K562 (cell line): ENCODE data around the gene CD46. TPM values are rescaled to one million over a fixed set of nuclear protein-coding genes. Genes with fewer than 3 reads are reported as not detected.
"Not testable (repeated sequence)": the region's sequence is repeated elsewhere in the genome, so short reads cannot be mapped to it uniquely, and the experiment has no call there.

Experiments
- ARID1B ChIP-seq: fragments of 450-650 bp; IDR thresholded peaks from 2 replicates; pipeline ENCODE4 v1.6.1; 2016; ENCODE audit warnings: antibody characterized with exemption, mild to moderate bottlenecking, inconsistent platforms
- CBFA2T2 ChIP-seq: fragments of 450-650 bp; conservative IDR thresholded peaks from 2 replicates; pipeline ENCODE4 v1.6.1; 2017; ENCODE audit warnings: mild to moderate bottlenecking
- CBFA2T3 ChIP-seq: fragments of 450-650 bp; IDR thresholded peaks from 2 replicates; pipeline ENCODE4 v1.6.1; 2017
- DDX20 ChIP-seq: fragments of 450-650 bp; IDR thresholded peaks from 2 replicates; pipeline ENCODE4 v1.6.1; 2016; ENCODE audit warnings: missing genetic modification characterization, low read depth, mild to moderate bottlenecking, missing compliant biosample characterization, moderate library complexity
- EHMT2 ChIP-seq: fragments of 450-650 bp; IDR thresholded peaks from 2 replicates; pipeline ENCODE4 v1.6.1; 2018; ENCODE audit warnings: antibody characterized with exemption
- GATA2 ChIP-seq: sonication (generic); formaldehyde crosslinking; IDR thresholded peaks from 2 replicates; pipeline ENCODE4 v1.4.0; 2020; ENCODE audit warnings: mild to moderate bottlenecking, missing genetic modification reagents
- L3MBTL2 ChIP-seq: fragments of 450-650 bp; IDR thresholded peaks from 2 replicates; pipeline ENCODE4 v1.6.1; 2016; ENCODE audit warnings: mild to moderate bottlenecking, moderate library complexity
- LEF1 ChIP-seq: fragments of 450-650 bp; IDR thresholded peaks from 2 replicates; pipeline ENCODE4 v1.6.1; 2016; ENCODE audit warnings: mild to moderate bottlenecking
- MEF2D ChIP-seq: conservative IDR thresholded peaks from 2 replicates; pipeline ENCODE4 v1.6.1; 2016; ENCODE audit warnings: low read depth, missing genetic modification characterization, missing compliant biosample characterization
- MLLT1 ChIP-seq, 2 experiments: fragments of 450-650 bp; IDR thresholded peaks; 2 replicates each; pipeline ENCODE4 v1.6.1; 2016
- NFIC ChIP-seq: fragments of 450-650 bp; IDR thresholded peaks from 2 replicates; pipeline ENCODE4 v1.6.1; 2017; ENCODE audit warnings: mild to moderate bottlenecking, inconsistent platforms
- NR2C2 ChIP-seq, 2 experiments: fragments of 200-800 bp in 1 of 2; sonication (Bioruptor generic) in 1 of 2; sonication (generic) in 1 of 2; formaldehyde crosslinking in 1 of 2; IDR thresholded peaks; 2 replicates each; pipeline versions ENCODE4 v1.6.1 to v1.8.0; 2016 to 2022; ENCODE audit warnings: mild to moderate bottlenecking in 1 of 2, missing compliant biosample characterization in 1 of 2, missing genetic modification characterization in 1 of 2, missing genetic modification reagents in 1 of 2
- SMAD3 ChIP-seq: fragments of 450-650 bp; formaldehyde crosslinking; conservative IDR thresholded peaks from 2 replicates; pipeline ENCODE4 v1.4.0; 2020; ENCODE audit warnings: mild to moderate bottlenecking
- SMARCA4 ChIP-seq: fragments of 450-650 bp; IDR thresholded peaks from 2 replicates; pipeline ENCODE4 v1.6.1; 2016
- SMARCC2 ChIP-seq: fragments of 450-650 bp; IDR thresholded peaks from 2 replicates; pipeline ENCODE4 v1.6.1; 2017; ENCODE audit warnings: antibody characterized with exemption, moderate library complexity, mild to moderate bottlenecking, low read depth
- SMARCE1 ChIP-seq: fragments of 450-650 bp; IDR thresholded peaks from 2 replicates; pipeline ENCODE4 v1.7.1; 2016; ENCODE audit warnings: mild to moderate bottlenecking
- SRF ChIP-seq, 2 experiments: fragments of 250-450, 450-650 bp in 1 of 2; sonication (Bioruptor Pico) in 1 of 2; sonication (generic) in 1 of 2; formaldehyde crosslinking; IDR thresholded peaks; 2 replicates each; pipeline versions ENCODE4 v1.5.0 to v1.5.1; 2020 to 2022; ENCODE audit warnings: mild to moderate bottlenecking in 1 of 2, missing genetic modification reagents in 1 of 2
- TCF3 ChIP-seq: sonication (generic); formaldehyde crosslinking; IDR thresholded peaks from 2 replicates; pipeline ENCODE4 v1.4.0; 2020; ENCODE audit warnings: mild to moderate bottlenecking, missing genetic modification reagents
- TEAD4 ChIP-seq, 2 experiments: sonication (generic) in 1 of 2; formaldehyde crosslinking in 1 of 2; IDR thresholded peaks; 2 replicates each; pipeline versions ENCODE4 v1.6.1 to v1.8.0; 2012 to 2022; ENCODE audit warnings: borderline replicate concordance in 1 of 2, inconsistent platforms in 1 of 2, low read length in 1 of 2, mild to moderate bottlenecking in 1 of 2, missing genetic modification reagents in 1 of 2
- TRIM24 ChIP-seq, 2 experiments: fragments of 450-650 bp; IDR thresholded peaks; 2 replicates each; pipeline ENCODE4 v1.6.1; 2016
- ZBTB17 ChIP-seq: fragments of 450-650 bp; formaldehyde crosslinking; IDR thresholded peaks from 2 replicates; pipeline ENCODE4 v1.4.0; 2020; ENCODE audit warnings: mild to moderate bottlenecking
- ZNF449 ChIP-seq: fragments of 250-450 bp; sonication (Bioruptor Pico); IDR thresholded peaks from 2 replicates; pipeline ENCODE4 v1.8.0; 2022; ENCODE audit warnings: moderate library complexity, mild to moderate bottlenecking, inconsistent platforms
- ZNF79 ChIP-seq: fragments of 250-450 bp; sonication (Bioruptor Pico); IDR thresholded peaks from 2 replicates; pipeline ENCODE4 v1.4.0; 2020; ENCODE audit warnings: low read depth, mild to moderate bottlenecking, moderate library complexity
- polyA plus RNA-seq, 8 experiments: library from polyadenylated mRNA; depleted of rRNA in 4 of 8; stranded (reverse) in 5 of 8; unstranded in 3 of 8; fragments of >200 nt; fragmentation: Nextera tagmentation in 2 of 8; fragmentation: Illumina TruSeq in 1 of 8; extraction: Ambion mirVana in 2 of 8; extraction: Trizol in 1 of 8; gene quantifications; 2 replicates each; pipeline versions ENCODE4 v1.2.1 to v1.2.3, GENCODE V29; 2011 to 2014; ENCODE audit warnings: inconsistent platforms in 1 of 8, missing spikeins in 1 of 8
- total RNA-seq, 7 experiments: library from RNA; depleted of rRNA in 6 of 7; stranded (reverse); fragments of >200 nt in 6 of 7; fragmentation: Illumina TruSeq in 2 of 7; extraction: Trizol in 2 of 7; gene quantifications; 2 replicates each; pipeline versions ENCODE4 v1.2.1 to v1.2.3, GENCODE V29; 2011 to 2021; ENCODE audit warnings: low replicate concordance in 1 of 7
- TF ChIP-seq, protein P1 (sequence below): fragments of 450-650 bp; formaldehyde crosslinking; IDR thresholded peaks from 2 replicates; pipeline ENCODE4 v1.4.0; 2022; ENCODE audit warnings: mild to moderate bottlenecking, moderate library complexity

Gene CD46
- total and polyA plus RNA-seq, 9 of the 15 experiments (the other 6 are each of a cell fraction or from before 2014, with no cell fraction given), result 87.9 to 374 (median 156) TPM

DNA sequence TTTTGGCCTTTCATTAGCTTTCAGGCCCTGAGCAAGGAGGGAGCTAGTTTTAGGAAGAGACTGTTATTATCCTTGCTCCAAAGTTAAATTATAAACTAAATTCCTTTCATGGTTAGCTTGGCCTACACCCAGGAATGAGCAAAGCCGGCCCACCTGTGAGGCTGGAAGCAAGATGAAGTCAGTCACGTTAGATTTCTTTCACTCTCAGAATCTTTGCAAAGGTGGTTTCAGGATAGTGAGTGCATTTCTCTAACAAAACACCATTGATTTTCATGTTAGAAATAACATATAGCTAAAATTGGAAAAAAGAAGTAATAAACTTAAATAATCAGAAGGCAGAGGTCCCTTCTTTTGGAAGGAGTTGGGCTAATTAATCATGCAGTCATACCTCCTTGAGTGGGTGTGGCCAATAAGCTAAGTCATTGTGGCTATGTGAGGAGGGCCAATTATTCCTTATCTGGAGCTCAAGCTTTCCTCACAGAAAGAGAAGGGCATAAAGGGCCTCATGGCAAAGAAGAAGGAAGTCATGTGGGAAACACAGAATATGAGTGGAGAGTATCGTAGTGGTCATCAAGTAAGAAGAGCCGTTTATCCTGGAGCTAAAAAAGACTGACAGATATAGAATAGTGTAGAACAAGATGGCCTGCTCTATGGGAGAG is 23.5 kb upstream of the CD46 start (continued):
- TF ChIP-seq ZBTB17 (CRISPR knock-in tag) (peak; percentile 68; the same call in 1 of the 2 replicates), SMARCA4 (peak; percentile 21; the same call in 1 of the 2 replicates), SMAD3 (peak; percentile 76; the same call in 1 of the 2 replicates), ZNF79 (peak; percentile 82), CBFA2T3 (peak; percentile 66), NR2C2 (tag; IDR thresholded peaks at IDR 0.05) (0 out of 2 replicates have a peak, but pooled peaks have one; percentile 13), LEF1 (peak; percentile 78), GATA2 (peak; percentile 60), MLLT1 (IDR thresholded peaks at IDR 0.05) (peak in 1 of 2 experiments; percentile 32; a peak in 1 of 4 replicates), SMARCE1 (peak; percentile 68; the same call in 1 of the 2 replicates), TCF3 (CRISPR knock-in tag) (peak; percentile 74), TRIM24 (IDR thresholded peaks at IDR 0.05) (peak; percentile 82 to 84), NFIC (peak; percentile 44), ZNF449 (CRISPR knock-in tag) (0 out of 2 replicates have a peak, but pooled peaks have one; percentile 42), EHMT2 (peak; percentile 59; the same call in 1 of the 2 replicates), DDX20 (tag) (0 out of 2 replicates have a peak, but pooled peaks have one; percentile 49), ARID1B (peak; percentile 69), MEF2D (0 out of 2 replicates have a peak, but pooled peaks have one; percentile 26), SRF (CRISPR knock-in tag; IDR thresholded peaks at IDR 0.05) (peak in 1 of 2 experiments; percentile 27; a peak in 1 of 4 replicates), L3MBTL2 (peak; percentile 77), TEAD4 (IDR thresholded peaks at IDR 0.05; ENCODE audit: low read length) (peak; percentile 58), SMARCC2 (0 out of 2 replicates have a peak, but pooled peaks have one; percentile 46), CBFA2T2 (peak; percentile 41; the same call in 1 of the 2 replicates)
- TF ChIP-seq NR2C2 (CRISPR knock-in tag; IDR thresholded peaks at IDR 0.05); TEAD4 (CRISPR knock-in tag; IDR thresholded peaks at IDR 0.05; ENCODE audit: borderline replicate concordance): not testable (repeated sequence)
- TF ChIP-seq, protein P1, sequence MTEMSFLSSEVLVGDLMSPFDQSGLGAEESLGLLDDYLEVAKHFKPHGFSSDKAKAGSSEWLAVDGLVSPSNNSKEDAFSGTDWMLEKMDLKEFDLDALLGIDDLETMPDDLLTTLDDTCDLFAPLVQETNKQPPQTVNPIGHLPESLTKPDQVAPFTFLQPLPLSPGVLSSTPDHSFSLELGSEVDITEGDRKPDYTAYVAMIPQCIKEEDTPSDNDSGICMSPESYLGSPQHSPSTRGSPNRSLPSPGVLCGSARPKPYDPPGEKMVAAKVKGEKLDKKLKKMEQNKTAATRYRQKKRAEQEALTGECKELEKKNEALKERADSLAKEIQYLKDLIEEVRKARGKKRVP (CRISPR knock-in tag), result peak; percentile 64; the same call in 1 of the 2 replicates
